Omental fat pad (tissue), 4 donors: ENCODE measurements around the gene RBM22. TPM values are rescaled to one million over a fixed set of nuclear protein-coding genes. Genes with fewer than 3 reads are reported as not detected.

Experiments
- ATAC-seq: fragments of 150-250 bp; one replicate; pipeline ENCODE4 v1.9.1; 2016; ENCODE audit warnings: mild to moderate bottlenecking, moderate library complexity; ENCODE audit not compliant: low FRiP score
- DNase-seq: peaks from one replicate; pipeline ENCODE4 v3.0.0-alpha.2; 2019; ENCODE audit warnings: low spot score
- total RNA-seq, 4 donors: library from RNA; depleted of rRNA; stranded (reverse); fragments of >200 nt; gene quantifications; one replicate each; pipeline ENCODE4 v1.1.0, GENCODE V29; 2016
- TF ChIP-seq, protein P1 (sequence below), 3 donors: fragments of 450-650 bp; IDR thresholded peaks; one replicate each; pipeline ENCODE4 v1.5.1; 2016 to 2017; ENCODE audit warnings: antibody characterized with exemption in 3 of 3, mild to moderate bottlenecking in 3 of 3, moderate library complexity in 2 of 3

RBM22 gene
- total RNA-seq, 4 donors from 2014 or later, result 38.3 to 42.0 (median 40.5) TPM

DNA sequence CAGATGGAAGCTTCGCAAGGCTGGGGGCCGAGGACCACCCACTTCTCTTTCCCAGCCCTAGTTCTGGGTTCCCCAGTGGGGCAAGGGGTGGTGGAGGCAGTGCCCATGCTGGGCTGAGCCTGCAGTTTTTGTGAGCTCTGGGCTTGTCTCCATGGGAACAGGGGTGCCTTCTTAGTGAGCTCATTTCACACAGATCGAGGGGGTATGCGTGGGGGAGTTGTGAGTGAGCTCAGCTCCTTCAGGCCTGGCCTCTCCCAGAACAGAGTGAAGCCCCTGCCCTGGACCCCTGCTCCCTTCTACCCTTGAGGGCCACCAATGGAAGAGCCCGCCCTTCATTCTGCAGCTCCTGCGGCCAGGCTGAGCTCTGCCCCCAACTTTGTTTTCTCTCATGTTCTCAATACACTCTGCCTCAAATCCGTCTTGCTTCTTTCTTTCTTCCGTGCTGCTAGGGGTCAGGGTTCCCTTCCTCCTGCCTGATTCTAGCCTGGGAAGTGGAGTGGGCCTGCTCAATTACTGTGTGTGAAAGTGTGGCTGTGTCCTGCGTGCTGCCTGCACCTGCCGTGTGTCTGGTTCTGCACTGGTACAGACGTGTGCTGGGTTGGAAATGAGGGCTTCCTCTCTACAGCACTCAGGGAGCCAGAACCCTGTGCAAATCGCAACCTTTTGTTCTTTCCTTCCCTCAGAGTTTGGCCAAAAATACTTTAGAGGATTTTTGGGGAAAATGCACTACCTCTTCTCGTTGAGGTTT is 48.8 kb downstream of the RBM22 start:
- TF ChIP-seq, protein P1, sequence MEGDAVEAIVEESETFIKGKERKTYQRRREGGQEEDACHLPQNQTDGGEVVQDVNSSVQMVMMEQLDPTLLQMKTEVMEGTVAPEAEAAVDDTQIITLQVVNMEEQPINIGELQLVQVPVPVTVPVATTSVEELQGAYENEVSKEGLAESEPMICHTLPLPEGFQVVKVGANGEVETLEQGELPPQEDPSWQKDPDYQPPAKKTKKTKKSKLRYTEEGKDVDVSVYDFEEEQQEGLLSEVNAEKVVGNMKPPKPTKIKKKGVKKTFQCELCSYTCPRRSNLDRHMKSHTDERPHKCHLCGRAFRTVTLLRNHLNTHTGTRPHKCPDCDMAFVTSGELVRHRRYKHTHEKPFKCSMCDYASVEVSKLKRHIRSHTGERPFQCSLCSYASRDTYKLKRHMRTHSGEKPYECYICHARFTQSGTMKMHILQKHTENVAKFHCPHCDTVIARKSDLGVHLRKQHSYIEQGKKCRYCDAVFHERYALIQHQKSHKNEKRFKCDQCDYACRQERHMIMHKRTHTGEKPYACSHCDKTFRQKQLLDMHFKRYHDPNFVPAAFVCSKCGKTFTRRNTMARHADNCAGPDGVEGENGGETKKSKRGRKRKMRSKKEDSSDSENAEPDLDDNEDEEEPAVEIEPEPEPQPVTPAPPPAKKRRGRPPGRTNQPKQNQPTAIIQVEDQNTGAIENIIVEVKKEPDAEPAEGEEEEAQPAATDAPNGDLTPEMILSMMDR (IDR thresholded peaks at IDR 0.05), result no peak
- no peak for ATAC-seq
- DNase-seq, result no peak

DNA sequence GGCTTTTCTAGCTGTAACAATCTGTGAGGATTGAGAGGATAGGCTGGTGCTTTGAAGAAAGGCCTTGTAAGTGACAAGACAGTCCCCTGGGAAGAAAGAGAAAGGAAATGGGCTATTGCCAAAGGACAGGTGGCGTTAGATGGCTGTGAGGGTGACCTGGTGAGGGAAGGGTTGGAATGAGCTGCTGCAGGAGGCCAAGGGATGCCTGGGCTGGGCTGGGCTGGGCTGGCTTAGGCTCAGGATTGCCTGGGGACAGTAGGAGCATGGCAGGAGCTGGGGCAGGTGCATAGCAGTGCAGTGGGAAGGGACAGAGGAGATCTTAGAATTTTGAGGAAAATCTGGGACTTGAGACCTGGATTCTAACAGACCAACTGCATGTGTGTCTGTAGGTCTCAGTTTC is 49.5 kb downstream of the RBM22 start:
- ATAC-seq, result no peak
- TF ChIP-seq, protein P1 (IDR thresholded peaks at IDR 0.05), result no peak

DNA sequence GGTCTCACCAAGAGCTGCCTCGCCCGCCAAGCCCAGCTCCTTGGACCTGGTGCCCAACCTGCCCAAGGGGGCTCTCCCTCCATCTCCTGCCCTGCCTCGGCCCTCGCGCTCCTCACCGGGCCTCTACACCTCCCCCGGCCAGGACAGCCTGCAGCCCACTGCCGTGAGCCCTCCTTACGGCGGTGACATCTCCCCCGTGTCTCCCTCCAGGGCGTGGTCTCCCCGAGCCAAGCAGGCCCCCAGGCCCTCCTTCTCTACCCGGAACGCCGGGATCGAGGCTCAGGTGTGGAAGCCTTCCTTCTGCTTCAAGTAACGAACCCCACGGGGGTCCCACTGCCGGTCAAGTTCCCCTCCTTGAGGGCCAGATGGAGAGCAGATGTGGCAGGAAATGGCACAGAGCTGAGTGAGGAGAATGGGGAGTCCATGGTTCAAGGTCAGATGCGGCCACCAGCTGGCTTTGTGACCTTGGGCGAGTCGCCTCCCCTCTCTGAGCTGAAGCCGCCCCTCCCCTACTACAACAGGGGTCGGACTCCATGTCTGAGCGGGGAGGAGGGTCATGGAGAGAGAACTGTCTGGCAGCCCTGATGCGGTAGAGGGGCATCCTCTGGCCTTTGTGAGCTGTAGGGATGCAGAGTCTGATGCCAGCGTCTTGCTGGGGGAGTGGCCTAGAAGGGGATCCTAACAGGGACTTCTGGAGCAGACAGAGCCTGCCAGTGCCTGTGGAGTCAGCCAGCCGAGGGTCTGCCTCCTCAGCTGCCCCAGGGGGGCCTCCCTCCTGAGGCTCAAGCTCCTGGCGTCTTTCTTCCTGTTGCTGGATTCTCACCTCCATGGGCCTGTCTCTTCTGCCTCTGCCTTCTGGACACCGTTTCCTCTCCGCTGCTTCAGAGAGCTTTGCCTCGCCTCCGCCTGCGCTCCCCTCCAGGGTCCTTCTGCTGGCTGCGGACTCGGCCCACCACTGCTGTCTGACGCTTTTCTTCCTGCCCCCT is 50.5 kb downstream of the RBM22 start:
- DNase-seq, result no peak
- TF ChIP-seq, protein P1 (IDR thresholded peaks at IDR 0.05), result no peak

More for the DNA sequence above, 49.5 kb downstream of the RBM22 start:
- DNase-seq, result no peak

DNA sequence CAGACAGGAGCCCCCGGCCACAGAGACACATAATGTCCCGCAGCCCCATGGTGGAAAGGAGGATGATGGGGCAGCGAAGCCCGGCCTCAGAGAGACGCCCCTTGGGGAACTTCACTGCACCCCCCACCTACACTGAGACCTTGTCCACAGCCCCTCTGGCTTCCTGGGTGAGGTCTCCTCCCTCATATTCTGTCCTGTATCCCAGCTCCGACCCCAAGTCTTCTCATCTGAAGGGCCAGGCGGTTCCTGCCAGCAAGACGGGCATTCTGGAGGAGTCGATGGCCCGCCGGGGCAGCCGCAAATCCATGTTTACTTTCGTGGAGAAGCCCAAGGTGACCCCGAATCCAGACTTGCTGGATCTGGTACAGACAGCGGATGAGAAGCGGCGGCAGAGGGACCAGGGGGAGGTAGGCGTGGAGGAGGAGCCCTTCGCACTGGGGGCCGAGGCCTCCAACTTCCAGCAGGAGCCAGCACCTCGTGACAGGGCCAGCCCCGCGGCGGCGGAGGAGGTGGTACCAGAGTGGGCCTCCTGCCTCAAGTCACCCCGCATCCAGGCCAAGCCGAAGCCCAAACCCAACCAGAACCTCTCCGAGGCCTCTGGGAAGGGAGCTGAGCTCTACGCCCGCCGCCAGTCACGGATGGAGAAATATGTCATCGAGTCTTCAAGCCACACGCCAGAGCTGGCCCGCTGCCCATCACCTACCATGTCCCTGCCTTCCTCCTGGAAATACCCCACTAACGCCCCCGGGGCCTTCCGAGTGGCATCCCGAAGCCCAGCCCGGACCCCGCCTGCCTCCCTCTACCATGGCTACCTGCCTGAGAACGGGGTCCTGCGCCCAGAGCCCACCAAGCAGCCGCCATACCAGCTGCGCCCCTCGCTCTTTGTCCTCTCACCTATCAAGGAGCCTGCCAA is 51.5 kb downstream of the RBM22 start:
- no peak for ATAC-seq
- no peak for DNase-seq
- TF ChIP-seq, protein P1 (IDR thresholded peaks at IDR 0.05), result no peak

More for the DNA sequence above, 50.5 kb downstream of the RBM22 start:
- no peak for ATAC-seq

DNA sequence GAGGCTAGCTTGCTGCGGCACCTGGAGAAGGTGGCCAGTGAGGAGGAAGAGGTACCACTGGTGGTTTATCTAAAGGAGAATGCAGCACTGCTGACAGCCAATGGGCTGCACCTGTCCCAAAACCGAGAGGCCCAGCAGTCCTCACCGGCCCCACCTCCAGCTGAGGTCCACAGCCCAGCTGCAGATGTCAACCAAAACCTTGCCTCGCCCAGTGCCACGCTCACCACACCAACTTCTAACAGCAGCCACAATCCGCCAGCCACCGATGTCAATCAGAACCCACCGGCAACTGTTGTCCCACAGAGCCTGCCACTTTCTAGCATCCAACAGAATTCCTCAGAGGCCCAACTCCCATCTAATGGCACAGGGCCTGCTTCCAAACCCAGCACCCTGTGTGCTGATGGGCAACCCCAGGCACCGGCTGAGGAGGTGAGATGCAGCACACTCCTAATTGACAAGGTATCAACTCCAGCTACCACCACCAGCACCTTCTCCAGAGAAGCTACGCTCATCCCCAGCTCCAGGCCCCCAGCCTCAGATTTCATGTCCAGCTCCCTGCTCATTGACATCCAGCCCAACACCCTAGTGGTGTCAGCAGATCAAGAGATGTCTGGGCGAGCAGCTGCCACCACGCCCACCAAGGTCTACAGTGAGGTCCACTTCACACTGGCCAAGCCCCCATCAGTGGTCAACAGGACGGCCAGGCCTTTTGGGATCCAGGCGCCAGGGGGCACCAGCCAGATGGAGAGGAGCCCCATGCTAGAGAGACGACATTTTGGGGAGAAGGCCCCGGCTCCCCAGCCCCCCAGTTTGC is 52.4 kb downstream of the RBM22 start:
- no peak for ATAC-seq
- TF ChIP-seq, protein P1 (IDR thresholded peaks at IDR 0.05), result no peak
- DNase-seq, result no peak
